Brain microvascular endothelial cell (primary cell): ENCODE data around the gene SEC14L5.
"Not testable (repeated sequence)": the region's sequence is repeated elsewhere in the genome, so short reads cannot be mapped to it uniquely, and the experiment has no call there.

Experiments used
- DNase-seq: peaks from one replicate; pipeline ENCODE4 v3.0.0-alpha.2; 2020
- H3K27ac ChIP-seq: fragments of 250-450 bp; sonication (Bioruptor Pico); 2 replicates; pipeline ENCODE4 v1.5.1; 2020; ENCODE audit warnings: mild to moderate bottlenecking, moderate library complexity
- H3K27me3 ChIP-seq: fragments of 250-450 bp; sonication (Bioruptor Pico); replicated peaks from 2 replicates; pipeline ENCODE4 v1.5.1; 2020; ENCODE audit warnings: mild to moderate bottlenecking
- H3K36me3 ChIP-seq: fragments of 250-450 bp; sonication (Bioruptor Pico); replicated peaks from 2 replicates; pipeline ENCODE4 v1.5.1; 2020; ENCODE audit warnings: mild to moderate bottlenecking
- H3K4me3 ChIP-seq: 2 replicates; pipeline ENCODE4 v1.5.1; 2011; ENCODE audit warnings: low read depth, mild to moderate bottlenecking, control low read depth, low read length, moderate library complexity
- in situ Hi-C: cut with HindIII; loops from 2 replicates; pipeline ENCODE4 v1.10.0; 2017; ENCODE audit warnings: low sequenced_read_pairs, low pct_ligation_motif_present
- TF ChIP-seq, protein P1 (sequence below): IDR thresholded peaks from 2 replicates; pipeline ENCODE4 v1.5.1; 2011; ENCODE audit warnings: low read depth, mild to moderate bottlenecking, moderate library complexity, low read length, control low read depth, inconsistent platforms; ENCODE audit errors: missing control alignments

Gene SEC14L5

GRCh38 chr16:4925293-4925607 is 32.9 kb upstream of the SEC14L5 start:
- TF ChIP-seq, protein P1, sequence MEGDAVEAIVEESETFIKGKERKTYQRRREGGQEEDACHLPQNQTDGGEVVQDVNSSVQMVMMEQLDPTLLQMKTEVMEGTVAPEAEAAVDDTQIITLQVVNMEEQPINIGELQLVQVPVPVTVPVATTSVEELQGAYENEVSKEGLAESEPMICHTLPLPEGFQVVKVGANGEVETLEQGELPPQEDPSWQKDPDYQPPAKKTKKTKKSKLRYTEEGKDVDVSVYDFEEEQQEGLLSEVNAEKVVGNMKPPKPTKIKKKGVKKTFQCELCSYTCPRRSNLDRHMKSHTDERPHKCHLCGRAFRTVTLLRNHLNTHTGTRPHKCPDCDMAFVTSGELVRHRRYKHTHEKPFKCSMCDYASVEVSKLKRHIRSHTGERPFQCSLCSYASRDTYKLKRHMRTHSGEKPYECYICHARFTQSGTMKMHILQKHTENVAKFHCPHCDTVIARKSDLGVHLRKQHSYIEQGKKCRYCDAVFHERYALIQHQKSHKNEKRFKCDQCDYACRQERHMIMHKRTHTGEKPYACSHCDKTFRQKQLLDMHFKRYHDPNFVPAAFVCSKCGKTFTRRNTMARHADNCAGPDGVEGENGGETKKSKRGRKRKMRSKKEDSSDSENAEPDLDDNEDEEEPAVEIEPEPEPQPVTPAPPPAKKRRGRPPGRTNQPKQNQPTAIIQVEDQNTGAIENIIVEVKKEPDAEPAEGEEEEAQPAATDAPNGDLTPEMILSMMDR = no peak
- Histone ChIP-seq H3K36me3 (no peaks in the 10 kb centered on the region), H3K27me3 (peaks cover 4% of the 10 kb centered on the region), H3K27ac (no peak overlapping the region), H3K4me3 (no peak overlapping the region)
- no peak for DNase-seq
- in situ Hi-C loops = no loop called here

DNA sequence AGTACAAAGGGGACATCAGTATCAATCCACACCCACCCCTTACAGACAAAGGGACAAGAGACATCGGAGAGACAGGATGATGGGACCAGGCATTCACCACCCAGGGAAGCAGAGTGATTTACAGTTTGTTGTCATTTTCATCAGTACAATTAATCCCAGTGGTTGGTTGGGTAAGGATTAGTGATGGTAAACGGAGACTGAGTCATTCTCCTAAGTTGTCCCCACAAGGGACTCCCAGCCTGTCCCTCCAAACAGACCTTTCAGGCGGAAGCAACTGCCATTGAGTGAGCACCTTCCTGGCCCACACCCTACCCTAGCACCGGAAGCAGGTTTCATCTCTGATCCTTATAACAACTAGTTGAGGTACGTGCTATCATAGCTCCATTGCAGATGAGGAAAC is 32.3 kb upstream of the SEC14L5 start:
- no peaks in the 10 kb centered on the region for H3K36me3 ChIP-seq
- in situ Hi-C loops = no loop called here
- DNase-seq = no peak

DNA sequence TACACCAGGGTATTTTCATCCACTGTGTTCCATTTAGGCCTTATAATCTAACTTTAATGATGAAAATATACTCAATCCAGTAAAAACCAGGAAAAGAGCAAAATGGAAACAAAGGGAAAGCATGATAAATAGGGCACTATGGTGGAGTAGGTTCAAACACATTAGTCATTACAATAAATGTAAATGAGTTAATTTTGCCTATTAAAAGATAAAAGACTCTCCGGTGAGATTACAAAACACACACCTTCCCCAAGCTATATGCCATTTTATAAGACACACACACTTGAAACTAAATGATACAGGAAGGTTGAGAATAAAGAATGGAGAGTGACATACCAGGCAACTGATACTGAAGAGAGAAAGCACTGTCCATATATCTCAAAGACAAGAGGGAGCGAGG is 31.2 kb upstream of the SEC14L5 start:
- TF ChIP-seq, protein P1 = no peak
- in situ Hi-C loops = no loop called here
- no peak for DNase-seq
- Histone ChIP-seq H3K27ac (no peak overlapping the region), H3K27me3 (peaks cover 7% of the 10 kb centered on the region), H3K4me3 (no peak overlapping the region), H3K36me3 (no peaks in the 10 kb centered on the region)

More for the DNA sequence above, 32.3 kb upstream of the SEC14L5 start:
- no peak overlapping the region for H3K4me3 ChIP-seq
- peaks cover 4% of the 10 kb centered on the region for H3K27me3 ChIP-seq
- TF ChIP-seq, protein P1 = no peak
- no peak overlapping the region for H3K27ac ChIP-seq

GRCh38 chr16:4927661-4928060 is 30.5 kb upstream of the SEC14L5 start:
- in situ Hi-C loops = no loop called here
- TF ChIP-seq, protein P1 = no peak
- no peak overlapping the region for H3K4me3 ChIP-seq
- peaks cover 7% of the 10 kb centered on the region for H3K27me3 ChIP-seq
- no peaks in the 10 kb centered on the region for H3K36me3 ChIP-seq
- no peak for DNase-seq
- H3K27ac ChIP-seq = no peak overlapping the region

DNA sequence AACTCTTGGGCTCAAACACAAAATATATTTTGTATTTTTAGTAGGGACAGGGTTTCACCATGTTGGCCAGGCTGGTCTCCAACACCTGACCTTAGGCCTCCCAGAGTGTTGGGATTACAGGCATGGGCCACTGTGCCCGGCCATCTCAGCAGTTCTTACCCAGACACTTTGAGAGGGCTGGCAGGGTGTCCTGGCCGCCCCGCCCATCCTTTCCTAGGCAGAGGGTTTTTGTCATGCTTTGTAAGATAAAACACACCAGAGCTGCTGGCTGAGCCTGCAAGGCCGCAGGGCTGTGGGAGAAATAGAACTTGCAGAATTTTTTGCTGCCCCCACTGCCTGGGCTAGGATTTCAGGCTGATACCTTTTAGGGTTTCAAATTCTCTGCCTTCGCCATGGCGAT is 29.9 kb upstream of the SEC14L5 start:
- in situ Hi-C loops = no loop called here
- no peaks in the 10 kb centered on the region for H3K36me3 ChIP-seq
- TF ChIP-seq, protein P1 = no peak

DNA sequence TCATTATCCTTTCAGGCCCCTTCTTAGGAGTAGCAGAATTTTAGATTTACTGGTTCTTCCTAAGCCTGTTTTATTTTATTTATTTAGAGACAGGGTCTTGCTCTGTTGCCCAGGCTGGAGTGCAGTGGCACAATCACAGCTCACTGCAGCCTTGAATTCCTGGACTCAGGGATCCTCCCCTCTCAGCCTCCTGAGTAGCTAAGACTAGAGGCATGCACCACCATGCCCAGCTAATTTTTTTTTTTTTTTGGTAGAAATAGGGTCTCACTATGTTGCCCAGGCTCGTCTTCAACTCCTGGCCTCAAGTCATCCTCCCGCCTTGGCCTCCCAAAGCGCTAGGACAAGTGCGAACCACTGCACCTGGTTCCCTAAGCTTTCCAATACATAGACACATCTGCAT is 28.5 kb upstream of the SEC14L5 start:
- in situ Hi-C loops, H3K27ac ChIP-seq, H3K4me3 ChIP-seq, H3K27me3 ChIP-seq, DNase-seq, H3K36me3 ChIP-seq: not testable (repeated sequence)

More for the DNA sequence above, 29.9 kb upstream of the SEC14L5 start:
- Histone ChIP-seq H3K27ac (no peak overlapping the region), H3K27me3 (peaks cover 7% of the 10 kb centered on the region), H3K4me3 (no peak overlapping the region)
- DNase-seq = no peak
